ENCODE measurements around the gene CDCA8.
A peak's percentile ranks its signal among the peaks of the same experiment; 100 is the strongest.
"Not testable (repeated sequence)": the region's sequence is repeated elsewhere in the genome, so short reads cannot be mapped to it uniquely, and the experiment has no call there.

The CDCA8 gene

GRCh38 chr1:37732111-37732780 is 39.9 kb downstream of the CDCA8 start:
- no peak overlapping the region for H3K27ac Mint-ChIP-seq
- H3K4me1 Mint-ChIP-seq: peaks cover 6% of the 10 kb centered on the region
- ATAC-seq: no peak
- no peak overlapping the region for H3K4me3 Mint-ChIP-seq
- H3K9me3 Mint-ChIP-seq: peaks cover 0 to under 1% of the 10 kb centered on the region in 2 donors
- no peak for DNase-seq
- peaks cover 69% of the 10 kb centered on the region for H3K27me3 Mint-ChIP-seq

DNA sequence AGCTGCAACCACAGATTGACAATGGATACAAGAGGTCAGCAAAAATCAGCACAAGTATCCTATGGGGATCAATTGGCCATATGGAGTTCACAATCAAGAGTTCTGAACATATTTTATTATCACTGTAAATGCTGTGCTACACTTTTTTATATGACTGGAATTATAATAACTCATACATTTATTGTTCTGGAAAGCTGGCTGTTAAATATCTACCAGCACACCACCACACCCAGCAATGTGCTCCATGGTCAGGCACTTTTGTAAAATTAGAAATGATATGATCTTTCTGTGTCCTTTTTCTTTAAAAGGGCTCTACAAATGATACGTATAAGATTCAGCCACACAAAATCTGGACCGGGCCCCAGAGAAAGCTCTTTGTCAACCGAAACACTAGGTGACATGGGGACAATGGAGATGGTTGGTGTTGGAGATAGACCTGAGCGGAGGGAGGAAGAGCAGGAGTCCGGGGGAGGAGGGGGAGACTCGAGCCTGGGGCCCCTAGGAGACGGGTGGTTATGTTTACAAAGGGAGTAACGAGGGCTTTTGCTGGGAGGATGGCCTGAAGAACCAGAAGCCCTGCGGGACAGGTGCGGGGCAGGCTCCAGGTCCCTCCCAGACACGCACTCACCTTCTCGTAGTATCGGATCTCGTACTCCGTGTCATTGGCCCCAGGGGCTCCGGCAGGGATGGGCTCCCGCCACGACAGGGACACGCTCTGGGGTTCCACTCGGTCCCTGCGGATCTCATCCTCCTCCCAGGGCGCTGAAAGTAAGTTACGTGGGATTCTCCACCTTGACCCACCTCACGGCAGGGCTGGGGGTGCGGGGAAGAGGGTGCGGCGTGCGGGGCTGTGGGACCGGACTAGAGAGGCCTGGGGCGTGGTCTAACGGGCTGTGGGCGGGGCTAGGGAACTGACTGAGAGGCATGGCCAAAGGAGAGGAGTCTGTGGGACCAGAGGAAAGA is 42.6 kb downstream of the CDCA8 start:
- no peak for ATAC-seq
- Mint-ChIP-seq H3K4me1 (peaks cover 6% of the 10 kb centered on the region), H3K27ac (no peak overlapping the region), H3K4me3 (no peak overlapping the region), H3K27me3 (peaks cover 59% of the 10 kb centered on the region), H3K9me3 (peaks cover 0 to 4% of the 10 kb centered on the region in 2 donors)
- no peak for DNase-seq

GRCh38 chr1:37737975-37738374 is 45.7 kb downstream of the CDCA8 start:
- H3K9me3 Mint-ChIP-seq, ATAC-seq: not testable (repeated sequence)
- peaks cover 74% of the 10 kb centered on the region for H3K27me3 Mint-ChIP-seq

DNA sequence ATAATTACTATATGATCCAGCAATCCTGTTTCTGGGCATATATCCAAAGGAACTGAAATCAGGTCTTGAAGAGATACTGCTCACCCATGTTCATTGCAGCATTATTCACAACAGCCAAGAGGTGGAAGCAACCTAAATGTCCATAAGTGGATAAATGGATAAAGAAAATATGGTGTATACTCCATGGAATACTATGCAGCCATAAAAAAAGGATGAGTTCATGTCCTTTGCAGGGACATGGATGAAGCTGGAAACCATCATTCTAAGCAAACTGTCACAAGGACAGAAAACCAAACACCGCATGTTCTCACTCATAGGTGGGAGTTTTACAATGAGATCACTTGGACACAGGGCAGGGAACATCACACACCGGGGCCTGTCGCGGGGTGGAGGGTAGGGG is 46.3 kb downstream of the CDCA8 start:
- H3K27me3 Mint-ChIP-seq: peaks cover 74% of the 10 kb centered on the region
- H3K9me3 Mint-ChIP-seq, ATAC-seq: not testable (repeated sequence)

More at GRCh38 chr1:37737975-37738374, 45.7 kb downstream of the CDCA8 start:
- not testable (repeated sequence) for DNase-seq, H3K27ac Mint-ChIP-seq, H3K4me1 Mint-ChIP-seq, H3K4me3 Mint-ChIP-seq

DNA sequence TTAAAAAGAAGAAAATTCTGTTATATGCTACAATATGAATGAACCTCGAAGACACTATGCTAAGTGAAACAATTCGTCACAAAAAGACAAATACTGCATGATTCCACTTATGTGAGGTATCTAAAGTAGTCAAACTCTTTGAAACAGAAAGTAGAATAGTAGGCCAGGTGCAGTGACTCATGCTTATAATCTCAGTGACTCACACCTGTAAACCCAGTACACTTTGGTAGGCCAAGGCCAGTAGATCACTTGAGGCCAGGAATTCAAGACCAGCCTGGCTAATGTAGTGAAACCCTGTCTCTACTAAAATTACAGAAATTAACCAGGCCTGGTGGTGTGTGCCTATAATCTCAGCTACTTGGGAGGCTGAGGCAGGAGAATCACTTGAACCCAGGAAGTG is 46.9 kb downstream of the CDCA8 start:
- peak; percentile 91 for ATAC-seq
- H3K4me3 Mint-ChIP-seq: no peak overlapping the region
- H3K27ac Mint-ChIP-seq: no peak overlapping the region
- peaks cover 6% of the 10 kb centered on the region for H3K4me1 Mint-ChIP-seq
- no peak for DNase-seq
- peaks cover 68% of the 10 kb centered on the region for H3K27me3 Mint-ChIP-seq
- H3K9me3 Mint-ChIP-seq: peaks cover 0 to 4% of the 10 kb centered on the region in 2 donors

More for the DNA sequence above, 46.3 kb downstream of the CDCA8 start:
- H3K4me1 Mint-ChIP-seq, DNase-seq, H3K4me3 Mint-ChIP-seq, H3K27ac Mint-ChIP-seq: not testable (repeated sequence)

- Mint-ChIP-seq H3K4me3 (no peak overlapping the region), H3K27me3 (peaks cover 52% of the 10 kb centered on the region), H3K9me3 (peaks cover 0 to 4% of the 10 kb centered on the region in 2 donors), H3K27ac (no peak overlapping the region), H3K4me1 (no peaks in the 10 kb centered on the region)
- no peak for DNase-seq
- no peak for ATAC-seq
Measured at GRCh38 chr1:37741130-37741529, 48.8 kb downstream of the CDCA8 start.

DNA sequence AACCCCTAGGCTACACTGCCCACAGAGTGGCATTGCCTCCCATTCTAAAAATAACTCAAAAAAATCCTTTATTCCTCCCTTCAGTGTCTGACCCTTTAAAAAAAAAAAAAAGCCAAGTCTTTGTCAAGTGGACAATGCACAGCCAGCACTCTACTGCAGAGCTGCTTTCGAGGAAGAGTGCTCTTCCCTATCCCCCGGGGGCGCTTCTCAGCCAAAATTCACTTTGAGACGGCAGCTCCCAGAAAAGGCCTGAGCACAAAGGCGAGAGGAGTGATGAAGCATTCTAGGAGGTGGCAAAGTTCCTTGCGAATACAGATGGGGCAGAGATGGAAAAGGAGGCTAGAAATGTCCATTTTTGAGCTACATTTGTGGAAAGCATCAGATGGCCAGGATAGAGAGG is 49.3 kb downstream of the CDCA8 start:
- Mint-ChIP-seq H3K9me3 (peaks cover 3 to 6% of the 10 kb centered on the region in 2 donors), H3K27ac (no peak overlapping the region)
- ATAC-seq: no peak

DNA sequence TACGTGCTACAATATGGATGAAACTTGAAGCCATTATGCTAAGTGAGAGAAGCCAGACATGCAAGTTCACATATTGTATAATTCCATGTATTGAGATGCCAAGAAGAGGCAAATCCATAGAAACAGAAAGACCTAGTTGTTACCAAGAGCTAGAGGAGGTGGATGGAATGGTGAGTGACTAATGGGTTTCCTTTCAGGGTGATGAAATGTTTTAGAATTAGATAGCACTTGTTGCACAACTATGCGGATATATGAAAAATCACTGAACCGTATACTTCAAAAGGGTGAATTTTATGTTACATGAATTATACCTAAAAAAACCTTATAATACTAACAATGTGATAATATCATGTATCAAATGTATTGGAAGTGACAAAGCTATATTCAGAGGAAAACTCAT is 54.5 kb downstream of the CDCA8 start:
- Mint-ChIP-seq H3K27ac (no peak overlapping the region), H3K4me3 (no peak overlapping the region), H3K4me1 (no peaks in the 10 kb centered on the region), H3K9me3 (peaks cover 4 to 7% of the 10 kb centered on the region in 2 donors), H3K27me3 (peaks cover 75% of the 10 kb centered on the region)
- DNase-seq (no peak), ATAC-seq (no peak)

More for the DNA sequence above, 49.3 kb downstream of the CDCA8 start:
- Mint-ChIP-seq H3K4me1 (no peaks in the 10 kb centered on the region), H3K4me3 (no peak overlapping the region), H3K27me3 (peaks cover 55% of the 10 kb centered on the region)
- DNase-seq: no peak

- DNase-seq (no peak), ATAC-seq (no peak)
- Mint-ChIP-seq H3K4me3 (no peak overlapping the region), H3K27ac (no peak overlapping the region), H3K9me3 (peaks cover 4 to 7% of the 10 kb centered on the region in 2 donors), H3K27me3 (peaks cover 75% of the 10 kb centered on the region), H3K4me1 (peaks cover 12% of the 10 kb centered on the region)
Measured at GRCh38 chr1:37748565-37748964, 56.2 kb downstream of the CDCA8 start.

GRCh38 chr1:37752213-37752582 is 59.9 kb downstream of the CDCA8 start:
- DNase-seq (no peak), ATAC-seq (no peak)
- Mint-ChIP-seq H3K27ac (no peak overlapping the region), H3K4me3 (peak overlapping the region; percentile 71 to 78), H3K4me1 (peaks cover 33% of the 10 kb centered on the region), H3K9me3 (no peaks in the 10 kb centered on the region), H3K27me3 (peaks cover 87% of the 10 kb centered on the region)

DNA sequence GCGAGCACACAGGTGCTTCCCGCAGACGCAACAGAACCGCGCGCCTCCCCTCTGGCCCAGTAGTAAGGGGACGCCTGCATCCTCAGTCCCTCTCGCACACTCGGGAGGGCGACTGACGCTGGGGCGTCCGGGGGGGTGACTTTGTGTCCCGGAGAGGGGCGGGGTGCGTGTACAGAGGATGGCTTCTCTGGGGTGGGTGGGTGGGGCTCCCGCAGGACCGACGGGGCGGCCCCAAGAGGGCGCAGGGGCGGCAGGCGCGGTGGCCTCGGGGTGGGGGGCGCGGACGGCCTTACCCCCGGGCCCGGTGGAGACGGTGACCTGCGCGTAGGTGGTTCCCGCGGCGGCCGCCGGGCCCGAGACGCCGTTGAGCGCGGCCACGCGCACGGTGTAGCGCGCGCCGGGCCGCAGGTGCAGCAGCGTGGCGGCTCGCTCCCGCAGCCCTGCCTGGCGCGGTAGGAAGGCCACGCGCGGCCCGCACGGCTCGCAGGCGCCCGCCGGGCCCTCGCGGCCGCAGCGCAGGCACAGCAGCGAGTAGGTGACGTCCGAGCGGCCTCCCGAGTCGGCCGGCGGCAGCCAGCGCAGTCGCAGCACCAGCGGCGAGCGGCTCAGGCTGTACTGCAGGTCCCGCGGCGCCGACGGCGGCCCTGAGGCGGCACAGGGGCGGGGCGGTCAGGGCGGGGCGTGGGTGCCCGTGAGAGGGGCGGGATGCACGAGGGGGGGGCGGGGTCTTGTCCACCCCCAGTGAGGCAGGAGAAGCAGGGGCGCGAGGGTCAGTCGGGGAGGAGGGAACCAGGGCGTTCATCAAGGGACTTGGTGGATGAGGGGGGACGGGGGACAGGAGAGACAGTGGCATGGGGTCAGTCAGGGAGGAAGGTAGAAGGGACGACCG is 60.5 kb downstream of the CDCA8 start:
- peak; percentile 63 for ATAC-seq
- DNase-seq: no peak
- Mint-ChIP-seq H3K27ac (peak overlapping the region in 1 of 2 donors; percentile 57), H3K4me1 (peaks cover 33% of the 10 kb centered on the region), H3K27me3 (peaks cover 82% of the 10 kb centered on the region), H3K9me3 (no peaks in the 10 kb centered on the region), H3K4me3 (peak overlapping the region; percentile 76 to 78)

- peak overlapping the region; percentile 46 to 76 for H3K4me3 Mint-ChIP-seq
- DNase-seq (no peak), ATAC-seq (no peak)
- H3K9me3 Mint-ChIP-seq: no peaks in the 10 kb centered on the region
- H3K4me1 Mint-ChIP-seq: peaks cover 33% of the 10 kb centered on the region
- H3K27me3 Mint-ChIP-seq: peaks cover 73% of the 10 kb centered on the region
- no peak overlapping the region for H3K27ac Mint-ChIP-seq
Measured at GRCh38 chr1:37753473-37754321, 61.4 kb downstream of the CDCA8 start.

GRCh38 chr1:37755290-37755689 is 63.0 kb downstream of the CDCA8 start:
- Mint-ChIP-seq H3K27me3 (peaks cover 57% of the 10 kb centered on the region), H3K9me3 (no peaks in the 10 kb centered on the region), H3K4me3 (no peak overlapping the region), H3K27ac (no peak overlapping the region), H3K4me1 (peaks cover 33% of the 10 kb centered on the region)
- ATAC-seq (peak; percentile 86), DNase-seq (peak in 1 of 2 donors; percentile 44)

DNA sequence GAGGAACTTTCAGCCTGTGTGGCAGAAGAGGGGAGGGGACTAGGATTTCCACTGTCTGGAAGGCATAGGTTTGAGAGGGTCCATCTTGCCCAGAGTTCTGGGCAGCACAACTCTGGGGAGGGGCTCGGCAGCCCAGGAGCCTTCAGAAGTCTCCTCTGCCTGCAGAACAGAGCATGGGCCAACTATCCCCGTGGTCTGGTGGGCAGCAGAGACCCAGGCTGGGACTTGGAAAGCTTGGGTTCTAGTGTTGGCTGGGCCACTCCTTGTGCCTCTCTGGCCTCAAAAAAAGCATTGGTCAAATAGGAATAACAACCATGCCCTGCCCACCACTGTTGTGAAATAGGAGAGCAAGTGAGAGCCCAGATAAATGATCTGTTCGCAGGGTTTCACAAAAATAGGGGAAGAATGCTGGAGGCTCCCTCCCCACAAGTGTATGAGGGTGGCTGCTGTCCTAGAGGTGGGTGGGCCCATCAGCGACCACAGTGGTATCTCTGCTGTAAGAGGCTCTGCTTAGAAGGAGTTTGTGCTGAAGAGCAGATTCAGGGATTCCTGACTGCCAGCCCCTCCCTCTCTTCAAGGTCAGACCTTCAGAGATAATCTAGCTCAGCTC is 63.7 kb downstream of the CDCA8 start:
- ATAC-seq (no peak), DNase-seq (no peak)
- no peak overlapping the region for H3K27ac Mint-ChIP-seq
- H3K27me3 Mint-ChIP-seq: peaks cover 49% of the 10 kb centered on the region
- no peaks in the 10 kb centered on the region for H3K9me3 Mint-ChIP-seq
- peaks cover 33% of the 10 kb centered on the region for H3K4me1 Mint-ChIP-seq
- H3K4me3 Mint-ChIP-seq: no peak overlapping the region
